GM13976 (cell line): ENCODE results near the gene MON2.

Experiments used
- DNase-seq: peaks from one replicate; pipeline ENCODE4 v3.0.0; 2012; ENCODE audit warnings: low spot score
- in situ Hi-C: fragments of 300-500 bp; cut with MboI; formaldehyde crosslinking; loops from one replicate; pipeline ENCODE4 v1.12.0; 2022; ENCODE audit warnings: low sequenced_read_pairs, mixed read lengths, inconsistent platforms; ENCODE audit not compliant: unreplicated experiment
- TF ChIP-seq, protein P1 (sequence below): IDR thresholded peaks from 2 replicates; pipeline ENCODE4 v1.5.1; 2012; ENCODE audit warnings: borderline replicate concordance, mild to moderate bottlenecking; ENCODE audit not compliant: insufficient read depth; ENCODE audit errors: extremely low read depth, missing control alignments, control extremely low read depth

Gene MON2

DNA sequence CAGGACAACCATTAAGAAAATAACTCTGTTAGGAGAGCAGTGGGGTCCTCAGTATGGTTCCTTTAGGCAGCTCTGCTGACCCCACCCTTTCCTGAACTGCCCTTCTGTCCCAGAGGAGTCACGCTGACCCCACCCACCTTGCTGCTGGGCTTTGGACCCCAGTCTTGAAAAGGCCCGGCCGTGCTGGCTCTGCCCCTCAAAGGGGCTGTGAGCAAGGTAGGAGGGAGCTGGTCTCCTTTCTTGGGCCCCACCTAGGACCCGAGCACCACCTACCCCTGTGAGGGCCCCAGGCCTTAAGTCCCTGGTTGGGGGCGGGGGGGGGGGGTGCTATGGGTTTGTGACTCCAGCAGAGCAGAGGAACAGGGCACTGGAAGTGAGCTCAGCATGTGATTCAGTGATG is 171.1 kb downstream of the MON2 start:
- TF ChIP-seq, protein P1, sequence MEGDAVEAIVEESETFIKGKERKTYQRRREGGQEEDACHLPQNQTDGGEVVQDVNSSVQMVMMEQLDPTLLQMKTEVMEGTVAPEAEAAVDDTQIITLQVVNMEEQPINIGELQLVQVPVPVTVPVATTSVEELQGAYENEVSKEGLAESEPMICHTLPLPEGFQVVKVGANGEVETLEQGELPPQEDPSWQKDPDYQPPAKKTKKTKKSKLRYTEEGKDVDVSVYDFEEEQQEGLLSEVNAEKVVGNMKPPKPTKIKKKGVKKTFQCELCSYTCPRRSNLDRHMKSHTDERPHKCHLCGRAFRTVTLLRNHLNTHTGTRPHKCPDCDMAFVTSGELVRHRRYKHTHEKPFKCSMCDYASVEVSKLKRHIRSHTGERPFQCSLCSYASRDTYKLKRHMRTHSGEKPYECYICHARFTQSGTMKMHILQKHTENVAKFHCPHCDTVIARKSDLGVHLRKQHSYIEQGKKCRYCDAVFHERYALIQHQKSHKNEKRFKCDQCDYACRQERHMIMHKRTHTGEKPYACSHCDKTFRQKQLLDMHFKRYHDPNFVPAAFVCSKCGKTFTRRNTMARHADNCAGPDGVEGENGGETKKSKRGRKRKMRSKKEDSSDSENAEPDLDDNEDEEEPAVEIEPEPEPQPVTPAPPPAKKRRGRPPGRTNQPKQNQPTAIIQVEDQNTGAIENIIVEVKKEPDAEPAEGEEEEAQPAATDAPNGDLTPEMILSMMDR, result no peak
- in situ Hi-C loops, result no loop called here
- DNase-seq, result no peak

DNA sequence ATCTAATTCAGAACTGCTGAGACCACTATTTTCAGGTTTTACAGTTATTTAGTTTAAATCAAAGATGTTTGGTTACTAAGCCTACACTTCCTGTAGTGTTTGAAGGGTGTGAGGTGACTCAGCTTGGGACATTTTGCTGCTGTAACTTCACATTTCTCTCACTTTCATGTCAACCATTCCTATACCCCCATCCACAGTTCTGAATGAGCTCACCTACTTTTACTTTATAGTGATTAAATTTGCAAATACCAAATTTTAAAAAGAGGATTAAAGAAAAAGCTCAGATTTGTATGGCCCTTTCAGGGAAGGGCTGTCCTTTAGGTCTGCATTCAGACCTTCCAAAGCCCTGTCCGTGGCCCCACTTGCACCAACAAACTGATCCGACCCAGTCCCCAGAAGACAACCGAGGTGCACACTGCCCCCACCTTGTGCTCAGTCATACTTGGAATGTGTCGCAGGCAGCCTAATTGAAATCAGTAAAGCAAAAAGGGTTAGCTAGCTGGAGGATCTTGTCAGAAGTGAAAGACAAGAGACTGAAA is 174.4 kb downstream of the MON2 start:
- in situ Hi-C loops, result no loop called here
- TF ChIP-seq, protein P1, result no peak
- peak; percentile 76 for DNase-seq

DNA sequence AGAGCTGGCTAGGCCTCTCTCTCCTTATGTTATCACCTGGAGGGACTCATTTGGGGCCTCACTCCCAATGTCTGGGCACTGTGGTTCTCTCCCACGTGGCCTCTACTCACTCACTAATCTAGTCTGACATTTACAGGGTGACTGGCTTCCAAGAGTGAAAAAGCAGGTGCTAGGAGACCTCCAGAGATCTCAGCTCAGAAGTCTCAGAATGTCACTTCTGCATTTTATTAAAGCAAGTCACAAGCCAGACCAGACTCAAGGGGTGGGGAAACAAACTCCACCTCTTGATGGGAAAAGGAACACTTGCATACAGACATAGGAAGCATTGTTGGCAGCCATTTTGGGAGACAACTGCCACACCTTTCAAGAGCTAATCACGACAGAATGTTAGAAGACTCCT is 175.9 kb downstream of the MON2 start:
- in situ Hi-C loops, result no loop called here
- TF ChIP-seq, protein P1, result no peak
- no peak for DNase-seq

DNA sequence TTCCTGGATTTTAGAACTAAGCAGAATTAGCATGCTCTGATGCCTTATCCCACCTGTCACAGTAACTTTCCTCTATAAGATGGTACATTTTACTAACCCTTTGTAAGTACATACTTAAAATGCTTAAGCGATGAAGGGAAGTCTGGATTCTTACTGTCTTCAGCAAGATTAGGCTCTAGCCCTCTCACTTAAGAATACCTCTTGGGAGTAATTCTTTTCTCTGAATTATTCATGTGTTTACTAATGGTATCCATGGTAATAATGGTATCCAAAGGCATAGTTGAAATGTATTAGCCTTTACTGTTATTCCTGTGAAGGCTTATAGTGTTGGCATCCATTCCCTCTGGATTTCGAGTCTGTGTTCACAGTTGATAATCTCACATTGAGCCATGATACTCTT is 176.9 kb downstream of the MON2 start:
- in situ Hi-C loops, result no loop called here
- DNase-seq, result no peak
- TF ChIP-seq, protein P1, result no peak

DNA sequence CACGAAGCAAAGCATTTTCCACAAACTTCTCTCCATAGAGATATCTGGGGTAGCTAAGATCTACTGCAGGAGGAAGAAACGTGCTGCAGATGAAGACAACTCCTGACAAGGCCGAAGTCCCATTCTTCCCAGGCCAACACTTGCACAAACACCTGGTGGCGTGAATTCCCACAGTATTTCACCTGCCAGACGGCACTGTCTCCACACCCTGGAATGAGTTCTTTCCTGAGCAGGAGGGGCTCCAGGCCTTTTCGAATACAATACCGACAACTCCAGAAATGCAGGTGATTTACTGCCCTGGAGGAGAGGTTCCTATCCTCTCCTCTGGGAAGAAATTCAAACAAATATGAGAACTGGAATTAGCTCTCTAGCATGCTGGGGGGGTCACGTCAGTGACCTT is 179.9 kb downstream of the MON2 start:
- TF ChIP-seq, protein P1, result no peak
- no peak for DNase-seq
- in situ Hi-C loops, result no loop called here

DNA sequence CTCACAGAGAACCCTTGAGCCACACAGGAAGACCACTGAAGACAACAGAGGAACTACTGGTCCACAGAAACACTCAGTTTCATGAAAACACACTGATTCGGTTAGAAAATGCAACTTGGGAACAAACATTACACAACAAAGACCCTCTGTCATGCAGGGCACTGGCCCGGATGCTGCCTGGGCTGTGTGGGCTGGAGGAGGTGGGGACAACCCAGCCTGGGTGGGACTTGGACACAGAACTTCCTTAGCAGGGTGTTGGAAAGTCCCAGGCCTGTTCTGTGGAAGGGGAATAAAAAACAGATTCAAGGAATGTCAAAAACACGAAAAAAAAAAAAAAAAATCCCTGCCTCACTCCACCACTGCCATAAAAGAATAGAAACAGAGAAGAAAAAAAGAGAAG is 181.0 kb downstream of the MON2 start:
- in situ Hi-C loops, result no loop called here
- no peak for DNase-seq
- TF ChIP-seq, protein P1, result no peak
